AG08396 (cell line): ENCODE data around the gene ZNF274.
A peak's percentile ranks its signal among the peaks of the same experiment; 100 is the strongest.
"Not testable (repeated sequence)": the region's sequence is repeated elsewhere in the genome, so short reads cannot be mapped to it uniquely, and the experiment has no call there.

ENCODE experiments used
- DNase-seq: peaks from one replicate; pipeline ENCODE4 v3.0.0; 2012; ENCODE audit warnings: low spot score, mixed read lengths

ZNF274 gene

DNA sequence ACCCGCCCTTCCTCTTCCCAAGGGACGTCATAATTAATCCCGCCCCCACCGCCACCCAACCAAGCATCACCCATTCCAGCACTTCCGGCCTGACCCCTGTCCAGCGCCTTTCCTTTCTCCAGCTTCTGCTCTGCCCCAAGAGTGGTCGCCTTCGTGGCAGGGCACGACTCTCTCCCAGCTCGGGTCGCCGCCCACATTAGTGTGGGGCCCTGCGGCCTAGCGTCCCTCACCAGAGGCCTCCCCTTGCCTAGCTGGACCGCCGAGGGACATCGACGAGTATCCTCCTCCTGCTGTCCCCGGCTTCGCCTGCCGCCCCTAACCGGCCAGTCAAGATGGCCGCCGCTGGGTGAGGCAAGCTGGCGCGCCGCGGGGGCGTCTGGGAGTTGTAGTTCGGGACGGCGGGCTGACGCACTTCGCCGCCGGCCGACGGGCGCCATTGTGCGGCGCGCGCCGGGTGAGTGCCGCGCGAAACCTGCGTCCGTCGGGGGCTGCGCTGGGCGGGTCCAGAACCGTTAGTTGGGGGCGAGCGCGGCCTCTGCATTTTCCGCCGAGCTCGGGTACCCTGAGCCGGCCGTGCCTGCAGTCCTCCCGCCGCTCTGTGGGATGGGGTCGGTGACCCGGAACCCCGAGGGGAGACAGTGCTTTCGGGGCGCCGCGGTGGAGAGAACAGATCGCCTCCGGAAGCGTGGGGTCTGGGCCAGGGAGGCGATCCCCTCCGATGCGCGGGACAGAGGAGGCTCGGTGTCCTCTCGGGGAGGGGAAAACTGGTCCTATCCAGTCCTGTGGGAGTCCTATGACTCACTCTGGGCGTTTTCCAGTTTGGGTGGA lies at the start of gene ZNF274:
TSS of gene ZNF274 (plus strand) at position 73 of the 828 bp plus-strand sequence. CDS start 905 bp downstream, outside the sequence.
- peak; percentile 96 for DNase-seq

DNA sequence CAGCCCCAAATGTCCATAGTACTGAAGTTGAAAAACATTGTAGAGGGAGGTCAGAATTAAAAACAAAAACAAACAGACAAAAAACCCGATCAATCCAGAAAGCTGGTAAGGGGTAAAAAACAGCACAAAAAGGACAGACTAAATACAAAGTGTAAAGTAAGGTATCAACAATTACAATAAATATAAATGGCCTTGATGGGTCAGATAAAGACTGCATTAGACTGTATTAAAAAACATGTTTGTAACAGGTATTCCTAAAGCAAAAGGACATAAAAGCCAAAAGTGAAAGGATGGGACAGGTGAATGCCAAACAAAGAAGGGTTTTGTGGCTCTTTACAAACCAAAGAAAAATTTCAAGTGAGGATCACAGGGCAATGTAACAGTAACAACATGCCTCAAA lies 48.6 kb upstream of the ZNF274 start:
- DNase-seq = no peak

DNA sequence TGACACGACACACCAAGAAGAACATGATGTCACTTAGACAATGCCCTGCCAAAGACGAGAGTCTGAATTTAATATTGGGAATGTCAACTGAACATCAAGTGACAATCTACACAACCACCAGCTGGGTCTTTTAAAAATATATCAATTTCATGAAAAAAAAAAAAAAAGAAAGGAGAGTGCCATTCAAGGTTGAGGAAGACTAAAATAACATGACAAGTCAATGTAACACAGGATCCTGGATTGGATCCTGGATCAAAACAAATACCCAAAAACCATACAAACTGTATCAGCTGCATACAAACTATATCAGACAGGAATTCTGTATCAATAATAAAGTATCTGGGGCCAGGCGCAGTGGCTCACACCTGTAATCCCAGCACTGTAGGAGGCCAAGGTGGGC lies 37.0 kb upstream of the ZNF274 start:
- DNase-seq = no peak

DNA sequence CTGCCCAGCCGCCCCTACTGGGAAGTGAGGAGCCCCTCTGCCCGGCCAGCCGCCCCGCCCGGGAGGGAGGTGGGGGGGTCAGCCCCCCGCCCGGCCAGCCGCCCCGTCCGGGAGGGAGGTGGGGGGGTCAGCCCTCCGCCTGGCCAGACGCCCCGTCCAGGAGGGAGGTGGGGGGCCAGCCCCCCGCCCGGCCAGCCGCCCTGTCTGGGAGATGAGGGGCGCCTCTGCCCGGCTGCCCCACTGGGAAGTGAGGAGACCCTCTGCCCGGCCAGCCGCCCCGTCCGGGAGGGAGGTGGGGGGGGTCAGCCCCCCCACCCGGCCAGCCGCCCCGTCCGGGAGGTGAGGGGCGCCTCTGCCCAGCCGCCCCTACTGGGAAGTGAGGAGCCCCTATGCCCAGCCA lies 35.4 kb upstream of the ZNF274 start:
- DNase-seq = not testable (repeated sequence)

DNA sequence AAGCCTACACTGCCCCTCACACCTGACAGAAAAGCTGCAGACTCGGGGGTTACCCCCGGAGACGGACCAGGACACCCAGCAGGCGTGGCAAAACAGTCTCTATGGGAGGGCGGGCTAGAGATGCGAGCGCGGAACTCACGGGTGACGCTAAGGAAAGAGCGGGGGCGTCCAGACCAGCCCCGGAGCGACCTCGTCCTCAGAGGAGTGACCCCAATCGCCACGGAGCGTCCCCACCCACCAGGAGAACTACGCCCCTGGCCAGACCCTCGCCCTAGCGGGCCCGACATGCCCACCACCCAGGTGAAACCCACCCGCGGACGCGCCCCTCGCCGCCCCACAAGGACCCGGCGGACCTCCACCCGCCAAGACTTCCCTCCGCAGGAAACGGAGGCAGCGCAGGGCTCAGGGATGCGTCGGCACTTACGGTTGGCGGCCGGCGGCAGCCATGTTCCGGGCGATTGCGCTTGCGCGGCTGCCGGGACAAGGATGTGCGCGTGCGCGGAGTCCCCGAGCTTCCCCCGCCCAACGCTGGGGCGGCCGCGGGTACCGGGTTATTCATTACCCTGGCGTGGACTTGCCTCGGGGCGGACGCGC lies 32.4 kb upstream of the ZNF274 start, which contains the start of gene ZNF329:
TSS of gene ZNF329 (minus strand) at position 462 of the 594 bp plus-strand sequence. CDS start 21,286 bp downstream, outside the sequence.
- peak; percentile 99 for DNase-seq

DNA sequence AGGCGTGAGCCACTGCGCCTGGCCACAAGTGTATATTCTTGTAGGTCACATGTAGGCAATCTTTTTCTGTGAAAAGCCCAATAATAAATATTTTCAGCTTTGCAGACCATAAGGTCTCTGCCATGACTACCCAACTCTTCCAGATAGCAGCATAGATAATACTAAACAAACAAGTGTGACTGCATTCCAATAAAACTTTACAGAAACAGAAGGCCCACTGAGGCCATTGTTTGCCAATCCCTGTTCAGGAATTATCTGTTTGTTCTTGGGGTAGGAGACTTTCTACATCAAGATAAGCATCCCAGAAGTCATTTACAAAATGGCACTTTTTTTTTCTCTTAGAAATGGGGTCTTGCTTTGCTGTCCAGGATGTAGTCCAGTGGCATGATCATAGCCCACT lies 29.5 kb upstream of the ZNF274 start:
- DNase-seq = no peak

DNA sequence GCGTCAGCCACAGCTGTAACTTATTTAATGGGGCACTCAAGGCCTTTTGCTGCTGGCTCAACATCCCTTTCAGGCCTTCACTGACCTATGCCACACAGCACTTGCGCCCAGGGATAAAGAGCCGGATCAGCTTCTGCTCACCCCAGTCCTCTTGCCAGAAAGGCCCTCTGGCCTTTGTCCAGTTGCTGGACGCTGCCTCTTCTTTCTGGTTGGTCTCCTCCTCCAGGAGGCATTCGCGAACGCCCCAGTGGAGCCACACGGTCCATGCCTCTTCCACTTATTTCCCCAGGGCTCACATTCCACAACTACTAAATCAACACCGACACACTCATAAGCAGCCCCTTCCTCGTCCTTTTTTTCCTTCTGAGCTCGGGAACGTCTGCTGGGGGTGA lies 28.6 kb upstream of the ZNF274 start:
- DNase-seq = peak; percentile 59

DNA sequence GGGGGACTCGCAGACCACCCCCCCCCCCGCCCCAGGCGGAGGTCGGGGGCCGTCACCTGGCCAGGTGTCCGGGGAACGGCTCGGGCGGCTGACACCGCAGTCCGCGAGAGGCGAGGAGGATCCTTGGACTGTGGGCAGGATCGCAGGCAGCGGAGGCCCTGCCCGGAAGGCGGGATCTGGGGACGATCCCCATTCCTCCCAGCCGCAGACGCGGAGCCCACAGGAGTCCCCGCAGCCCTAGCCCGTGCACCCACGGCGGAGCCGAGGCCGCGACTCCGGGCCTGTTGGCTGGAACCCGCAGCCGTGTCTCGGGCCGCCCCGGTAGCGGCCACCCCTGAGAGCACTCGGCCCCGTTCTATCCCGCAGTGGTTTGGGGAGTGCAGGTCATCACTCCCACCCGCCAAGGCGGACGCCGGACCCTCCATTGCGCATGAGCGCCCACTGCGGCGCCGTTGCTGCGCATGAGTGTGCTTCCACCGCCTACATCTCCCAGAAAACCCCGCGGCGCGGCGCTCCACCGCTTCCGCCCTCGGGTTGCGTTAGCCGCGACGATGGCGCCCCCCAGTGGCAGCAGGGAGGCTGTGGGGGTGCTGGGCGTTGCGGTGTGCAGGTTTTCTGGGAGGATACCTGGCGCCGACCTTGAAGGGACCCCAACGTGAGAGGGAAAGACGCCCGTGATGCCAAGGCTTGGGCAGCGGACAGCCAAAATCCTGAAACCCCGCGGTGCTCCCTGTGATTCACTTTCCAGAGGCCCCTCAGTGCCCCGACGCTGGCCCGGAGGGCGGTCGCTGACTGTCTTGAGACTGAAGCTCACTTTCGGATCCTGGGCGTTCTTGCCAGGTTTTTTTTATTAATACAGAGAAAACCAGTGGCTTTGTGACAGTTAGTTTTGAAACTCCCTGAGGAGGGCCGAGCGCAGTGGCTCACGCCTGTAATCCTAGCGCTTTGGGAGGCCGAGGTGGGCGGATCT lies 27.9 kb upstream of the ZNF274 start:
- peak; percentile 97 for DNase-seq

DNA sequence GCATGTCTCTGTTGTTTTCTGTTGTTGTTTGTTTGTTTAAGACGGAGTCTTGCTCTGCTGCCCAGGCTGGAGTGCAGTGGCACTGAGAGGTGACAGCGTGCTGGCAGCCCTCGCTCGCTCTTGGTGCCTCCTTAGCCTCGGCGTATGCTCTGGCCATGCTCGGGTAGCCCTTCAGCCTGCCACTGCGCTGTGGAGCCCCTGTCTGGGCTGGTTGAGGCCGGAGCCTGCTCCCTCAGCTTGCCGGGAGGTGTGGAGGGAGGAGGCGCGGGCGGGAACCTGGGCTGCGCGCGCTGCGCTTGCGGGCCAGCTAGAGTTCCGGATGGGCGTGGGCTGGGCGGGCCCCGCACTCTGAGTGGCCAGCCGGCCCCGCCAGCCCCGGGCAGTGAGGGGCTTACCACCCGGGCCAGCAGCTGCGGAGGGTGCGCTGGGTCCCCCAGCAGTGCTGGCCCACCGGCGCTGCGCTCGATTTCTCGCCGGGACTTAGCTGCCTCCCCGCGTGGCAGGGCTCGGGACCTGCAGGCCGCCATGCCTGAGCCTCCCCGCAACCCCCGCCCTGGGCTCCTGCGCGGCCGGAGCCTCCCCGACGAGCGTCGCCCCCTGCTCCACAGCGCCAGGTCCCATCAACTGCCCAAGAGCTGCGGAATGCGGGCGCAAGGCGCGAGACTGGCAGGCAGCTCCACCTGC lies 25.7 kb upstream of the ZNF274 start:
- DNase-seq = no peak

DNA sequence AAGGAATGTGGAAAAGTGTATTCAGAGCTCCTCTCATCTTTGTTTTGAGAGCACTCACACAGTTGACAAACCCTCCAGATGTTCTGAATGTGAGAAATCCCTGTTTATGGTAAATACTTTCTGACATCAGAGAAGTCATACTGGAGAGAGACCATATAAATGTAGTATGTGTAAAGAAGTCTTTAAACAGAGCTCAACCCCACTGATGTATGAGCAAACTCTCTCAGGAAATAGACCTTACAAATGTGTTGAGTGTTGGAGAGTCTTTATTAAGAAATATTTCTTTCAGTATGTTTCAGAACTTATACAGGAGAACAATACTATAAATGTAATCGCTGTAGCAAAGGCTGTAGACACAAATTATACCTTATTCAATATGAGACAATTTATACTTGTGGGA lies 16.6 kb upstream of the ZNF274 start:
- no peak for DNase-seq

DNA sequence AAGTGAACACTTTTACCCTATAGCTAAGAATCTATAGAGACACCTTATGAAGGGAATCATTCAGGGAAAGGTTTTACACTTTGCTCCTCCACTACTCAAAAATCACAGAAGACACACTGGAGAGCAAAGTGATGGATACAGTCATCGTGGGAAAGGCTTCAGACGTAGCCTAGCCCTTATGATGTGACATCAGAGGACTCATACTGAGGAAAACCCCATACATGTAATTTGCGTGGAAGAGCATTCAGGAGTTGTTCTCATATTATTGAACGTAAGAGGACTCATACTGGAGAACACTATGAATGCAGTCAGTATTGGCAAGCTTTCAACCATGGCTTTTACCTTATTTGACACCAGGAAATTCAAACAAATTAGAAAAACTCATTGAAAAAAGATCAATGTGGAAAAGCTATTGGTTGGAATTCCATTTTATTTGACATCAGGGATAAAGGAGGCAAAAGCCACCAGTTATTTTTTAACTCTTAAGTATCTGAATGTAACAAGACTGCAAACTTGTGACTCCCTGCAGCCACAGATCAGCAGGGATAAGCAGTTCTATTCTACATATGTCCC lies 16.1 kb upstream of the ZNF274 start:
- DNase-seq = no peak

DNA sequence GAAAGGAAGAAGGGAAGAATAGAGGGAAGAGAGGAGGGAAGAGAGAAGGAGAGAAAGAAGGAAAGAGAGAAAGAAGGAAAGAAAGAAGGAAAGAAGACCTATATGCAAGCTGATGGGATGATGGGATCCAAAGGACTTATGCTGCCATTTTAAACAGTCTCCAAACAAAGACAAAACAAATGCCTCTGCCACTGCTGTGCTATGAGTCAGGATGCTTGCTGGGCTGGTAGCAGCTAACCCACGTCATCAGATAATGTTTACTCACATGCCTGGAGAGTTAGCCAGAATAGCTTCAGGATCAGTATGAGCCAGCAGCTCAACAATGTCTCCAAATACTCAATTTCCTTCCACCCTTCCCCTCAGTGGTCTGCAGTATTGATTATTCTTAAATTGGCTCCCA lies 12.0 kb upstream of the ZNF274 start:
- peak; percentile 39 for DNase-seq

DNA sequence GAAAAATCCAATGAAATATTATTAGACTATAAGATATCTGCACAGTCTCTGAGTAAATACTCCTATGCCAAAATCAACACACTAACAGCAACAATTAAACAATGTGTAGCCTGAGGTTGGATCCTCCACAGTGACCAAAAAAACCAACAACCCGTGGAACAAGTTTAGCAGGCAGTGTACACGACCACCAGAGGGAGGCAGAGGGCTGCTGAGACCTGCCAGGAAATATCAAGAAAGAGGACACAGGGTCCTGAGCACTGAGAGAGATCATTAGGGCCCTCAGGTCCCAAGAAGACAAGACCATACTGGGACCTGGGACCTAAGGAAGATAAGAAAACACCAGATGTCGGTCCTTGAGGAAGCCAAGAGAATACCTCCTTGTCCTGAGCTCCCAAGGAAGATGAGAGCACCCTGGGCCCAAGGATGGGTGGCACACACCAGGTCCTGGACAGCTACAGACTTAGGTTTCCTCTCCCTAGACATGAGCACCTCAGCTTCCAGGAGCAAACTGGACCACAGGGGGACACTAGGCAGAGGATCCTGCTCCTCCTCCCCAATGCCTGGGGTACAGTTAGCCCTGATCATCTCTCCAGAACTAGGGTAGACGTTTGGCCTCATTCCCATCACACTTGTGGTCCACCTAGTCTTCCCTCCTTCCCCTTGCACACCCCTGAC lies 822 bp upstream of the ZNF274 start:
- no peak for DNase-seq

DNA sequence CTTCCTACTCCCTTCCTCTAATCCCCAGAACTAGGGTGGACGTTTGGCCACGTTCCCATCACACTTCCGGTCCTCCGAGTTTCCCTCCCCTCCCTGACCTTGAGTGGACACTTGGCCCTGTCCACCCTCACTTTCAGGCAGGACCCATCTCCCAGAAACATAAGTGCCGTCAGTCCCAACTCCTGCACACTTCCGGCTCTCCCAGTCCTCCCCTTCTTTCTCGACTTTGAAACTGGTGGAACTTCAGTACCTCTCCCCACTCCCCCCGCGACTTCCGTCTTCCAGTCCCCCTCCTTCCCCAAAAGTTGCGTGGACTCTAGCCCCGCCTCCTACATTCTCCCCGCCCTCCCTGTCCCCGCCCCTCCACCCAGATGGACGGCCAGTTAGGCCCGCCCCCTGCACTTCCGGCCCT lies 278 bp upstream of the ZNF274 start:
- DNase-seq = no peak

DNA sequence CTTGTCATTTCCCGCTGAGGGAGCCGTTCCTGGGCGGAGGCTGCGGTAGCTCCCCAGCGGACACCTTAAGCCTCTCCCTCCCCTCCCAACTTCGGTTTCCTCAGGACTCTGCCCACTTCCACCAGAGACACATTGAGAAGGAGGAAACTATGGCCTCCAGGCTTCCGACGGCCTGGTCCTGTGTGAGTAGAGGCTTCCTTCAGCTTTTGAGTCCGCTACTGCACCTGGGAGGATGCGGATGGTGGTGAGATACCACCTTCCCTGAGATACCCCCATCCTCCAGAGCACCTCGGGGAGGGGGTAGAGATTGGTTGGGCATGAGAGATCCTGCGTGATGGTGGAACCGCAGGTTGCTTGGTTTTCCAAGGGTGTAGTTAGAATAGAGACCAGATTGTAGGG lies 955 bp downstream of the ZNF274 start:
- no peak for DNase-seq

DNA sequence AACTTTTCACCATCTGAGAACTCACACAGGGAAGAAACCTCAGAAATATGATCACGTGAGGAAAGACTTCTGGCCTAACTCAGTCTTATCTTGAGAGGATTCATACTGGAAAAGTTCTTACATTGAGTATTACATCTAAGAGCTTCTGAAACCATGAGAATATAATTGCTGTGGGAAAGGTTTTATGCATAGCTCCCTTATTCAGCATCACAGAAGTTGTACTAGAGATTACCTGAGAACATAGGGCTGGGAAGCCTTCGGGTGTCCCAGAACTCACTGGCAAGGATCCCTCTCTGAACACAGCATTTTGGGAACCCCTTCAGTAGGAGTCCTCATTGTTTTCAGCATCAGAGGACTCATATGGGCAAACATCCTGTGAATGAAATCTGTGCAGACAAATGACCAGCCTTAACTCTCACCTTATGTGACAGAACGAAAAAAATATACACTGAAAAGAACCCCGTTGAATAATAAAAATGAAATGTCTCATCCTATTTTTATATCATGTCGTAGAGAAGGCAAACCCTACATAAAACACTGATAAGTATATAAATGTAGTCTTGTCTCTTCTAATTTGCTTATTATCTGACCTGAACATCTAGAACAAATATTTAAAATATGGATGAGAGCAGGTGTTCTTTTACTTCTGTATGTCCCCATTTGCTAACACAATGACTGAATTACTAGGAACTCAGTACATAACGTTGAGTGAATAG lies 14.2 kb downstream of the ZNF274 start:
- no peak for DNase-seq

DNA sequence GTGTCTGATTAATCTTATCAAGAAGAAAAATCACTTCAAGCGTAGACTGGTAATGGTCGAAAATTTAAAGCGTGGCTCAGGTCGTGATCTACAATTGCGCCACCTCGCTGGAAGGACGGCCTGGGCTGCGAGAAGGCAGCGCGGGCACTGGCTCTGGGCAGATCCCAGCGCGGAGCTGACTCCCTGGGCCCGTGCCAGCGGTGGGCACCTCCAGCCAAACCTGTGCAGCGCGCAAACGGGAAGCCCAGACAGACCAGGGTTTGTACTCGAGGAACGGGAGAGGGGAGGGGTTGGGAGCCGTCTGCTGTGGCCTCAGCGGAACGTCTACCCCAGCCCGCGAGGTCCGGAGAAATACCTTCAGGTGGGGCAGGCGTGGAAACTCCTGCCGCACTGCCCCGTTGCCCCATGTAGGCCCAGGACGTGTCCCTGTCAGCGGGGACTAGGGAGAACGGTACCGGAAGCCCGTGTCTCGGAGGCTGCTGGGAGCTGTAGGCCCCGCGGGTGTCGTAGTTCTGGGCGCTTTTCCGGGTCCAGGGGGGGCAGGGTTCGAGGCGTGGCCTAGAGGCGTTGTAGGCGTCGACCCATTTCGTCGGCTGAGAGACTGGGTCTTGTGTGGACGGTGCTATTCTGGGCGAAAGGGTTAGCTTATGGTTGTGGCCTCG lies 21.1 kb downstream of the ZNF274 start:
- DNase-seq = no peak

DNA sequence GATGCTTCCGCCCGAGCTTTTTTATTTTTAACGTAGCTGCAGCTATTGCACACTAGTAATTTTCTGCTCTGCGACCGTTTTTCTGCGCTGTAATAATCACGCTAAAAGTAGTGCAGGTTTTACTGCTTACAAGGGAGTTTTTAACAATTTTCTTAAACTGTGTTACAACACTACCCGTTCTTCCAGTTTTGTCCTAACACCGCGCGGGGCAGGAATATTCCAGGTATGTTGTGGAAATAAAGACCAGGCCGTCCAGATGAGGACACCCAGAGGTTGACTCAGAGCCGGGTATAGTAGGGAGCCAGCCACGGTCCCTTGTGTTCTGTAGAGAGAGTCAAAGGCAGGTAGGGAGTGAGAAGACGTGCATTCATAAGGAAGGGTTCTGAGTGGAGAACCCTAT lies 21.7 kb downstream of the ZNF274 start:
- no peak for DNase-seq

DNA sequence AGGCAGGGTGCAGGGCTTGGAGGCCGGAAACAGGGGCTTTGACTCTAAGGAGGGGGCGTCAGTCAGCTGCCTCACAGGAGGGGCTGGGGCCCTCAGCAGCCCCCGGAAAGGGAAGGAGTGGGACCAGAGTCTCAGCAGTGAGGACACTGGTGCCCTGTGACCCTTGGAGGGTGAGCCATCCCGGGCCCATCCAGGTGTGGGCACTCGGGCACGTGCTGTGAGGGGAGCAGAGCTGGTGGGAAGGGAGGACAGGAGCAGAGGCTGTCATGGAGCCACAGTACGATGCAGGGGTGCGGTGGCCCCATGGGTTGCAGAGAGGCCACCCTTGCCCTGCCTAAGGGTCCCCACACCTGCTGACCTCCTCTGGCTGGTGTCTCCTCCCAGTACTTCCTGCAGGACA lies 26.7 kb downstream of the ZNF274 start:
- DNase-seq = no peak
